Measurements from ENCODE around the gene RAI1.

The RAI1 gene

DNA sequence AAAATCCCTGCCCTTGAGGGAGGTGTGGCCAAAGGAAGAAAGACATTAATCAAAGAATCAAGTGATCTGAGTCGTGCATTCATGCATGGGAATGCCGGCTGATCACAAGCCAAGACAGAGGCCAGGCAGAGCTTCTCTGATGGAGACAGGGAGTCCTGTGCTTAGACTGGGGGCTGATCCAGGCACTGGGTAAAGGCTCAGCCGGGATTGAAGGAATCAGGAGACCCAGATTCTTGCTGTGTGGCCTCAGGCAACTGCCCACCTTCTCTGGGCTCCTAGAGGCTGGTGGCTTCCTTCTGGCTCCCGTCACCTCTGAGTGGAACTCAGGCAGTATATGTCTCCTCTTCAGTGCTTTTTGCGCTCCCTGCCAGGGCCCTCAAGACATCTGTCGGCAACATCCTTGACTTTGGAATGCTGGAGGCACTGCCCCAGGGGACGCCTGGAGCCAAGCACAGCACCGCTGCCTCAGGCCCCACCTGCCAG, 17.7 kb downstream of the RAI1 start:
- FAIRE-seq (no peak), DNase-seq (ENCODE audit: low spot score) (no peak)

DNA sequence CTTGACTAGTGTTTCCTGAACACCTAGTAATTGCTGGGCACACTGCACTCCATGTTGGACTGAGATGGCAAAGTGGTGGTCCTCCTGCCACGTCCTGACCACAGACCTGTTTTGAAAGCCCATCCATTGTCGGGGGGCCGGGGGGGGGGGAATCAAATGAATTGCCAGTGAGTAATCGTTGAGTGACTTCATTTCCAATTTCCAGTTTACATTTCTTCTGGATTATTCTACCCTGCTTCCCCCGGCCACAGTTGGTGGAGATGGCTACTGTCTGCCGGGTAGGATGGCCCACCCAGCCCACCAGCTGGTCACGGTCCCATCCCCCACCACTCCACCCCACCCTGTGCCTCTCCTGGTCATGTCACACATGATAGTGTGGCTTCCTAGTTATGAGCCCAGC, 18.2 kb downstream of the RAI1 start:
- no peak for DNase-seq (ENCODE audit: low spot score)
- FAIRE-seq = no peak

DNA sequence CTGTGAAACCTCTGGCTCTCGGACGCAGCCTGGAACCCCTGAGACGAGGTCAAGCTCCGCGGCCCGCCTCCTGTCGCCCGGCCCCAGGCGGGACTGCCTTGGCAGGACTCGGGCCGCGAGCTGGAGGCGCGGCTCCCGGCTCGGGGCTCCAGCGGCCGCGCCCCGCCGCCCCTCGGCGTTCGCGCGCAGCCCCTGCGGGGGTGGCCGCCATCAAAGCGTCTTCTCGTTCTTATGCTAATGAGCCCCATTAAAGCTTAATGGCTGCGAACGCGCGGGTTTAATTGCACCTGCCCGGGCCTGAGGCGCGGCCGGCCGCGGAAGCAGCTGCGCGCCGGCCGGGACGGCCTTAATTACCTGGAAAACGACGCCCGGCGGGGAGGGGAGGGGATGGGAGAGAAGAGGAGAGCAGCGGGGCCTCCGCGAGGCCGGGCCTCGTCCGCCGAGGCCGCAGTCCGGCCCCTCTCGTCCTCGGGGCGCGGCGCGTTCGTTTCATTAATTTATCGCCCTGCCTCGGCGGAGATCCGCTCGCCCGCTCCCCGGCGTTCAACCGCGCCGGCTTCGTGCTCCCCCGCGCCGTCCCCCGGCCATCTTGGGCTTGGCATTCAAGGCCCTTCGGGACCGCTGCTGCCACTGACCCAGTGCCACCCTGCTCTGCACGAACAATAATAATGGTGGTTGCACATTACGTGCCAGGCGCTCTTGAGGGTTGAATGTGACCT, 19.2 kb downstream of the RAI1 start:
- FAIRE-seq (no peak), DNase-seq (ENCODE audit: low spot score) (no peak)

DNA sequence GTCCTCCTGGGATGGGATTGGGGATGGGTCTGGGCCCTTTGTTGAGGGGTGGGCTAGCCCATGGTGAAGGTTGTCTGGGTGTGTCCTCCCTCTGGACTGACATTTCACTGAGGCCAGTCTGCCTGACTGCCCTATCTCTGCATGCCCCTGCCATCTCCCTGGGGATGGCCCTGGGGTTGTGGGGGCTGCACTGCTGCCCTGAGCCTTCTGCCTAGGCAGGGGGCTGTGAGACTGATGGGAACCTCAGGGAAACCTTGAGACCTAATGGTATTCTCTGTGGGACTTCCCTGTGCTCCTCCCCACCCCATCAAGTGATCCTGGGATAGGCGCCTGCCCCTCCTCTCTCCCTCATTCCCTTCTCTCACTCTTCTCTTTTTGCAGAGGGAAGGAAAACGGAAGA, 19.9 kb downstream of the RAI1 start:
- no peak for FAIRE-seq
- no peak for DNase-seq (ENCODE audit: low spot score)

DNA sequence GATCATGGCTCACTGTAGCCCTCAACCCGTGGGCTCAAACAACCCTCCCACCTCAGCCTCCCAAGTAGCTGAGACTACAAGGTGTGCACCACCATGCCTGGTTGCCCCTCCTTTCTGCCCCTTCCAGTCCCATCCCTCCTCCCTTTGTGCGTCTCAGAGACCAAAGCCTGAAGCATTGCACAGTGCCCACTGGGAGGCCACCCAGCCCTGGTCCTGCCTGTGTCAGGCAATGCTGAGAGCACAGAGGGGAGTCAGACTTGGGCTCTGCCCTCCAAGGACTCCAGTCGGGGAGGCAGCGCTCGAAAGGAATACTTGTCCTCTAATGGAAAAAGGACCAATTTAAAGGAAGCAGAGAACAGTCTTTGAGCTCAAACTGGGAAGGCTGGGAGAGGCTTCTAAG, 20.4 kb downstream of the RAI1 start:
- DNase-seq (ENCODE audit: low spot score) (no peak), FAIRE-seq (no peak)

DNA sequence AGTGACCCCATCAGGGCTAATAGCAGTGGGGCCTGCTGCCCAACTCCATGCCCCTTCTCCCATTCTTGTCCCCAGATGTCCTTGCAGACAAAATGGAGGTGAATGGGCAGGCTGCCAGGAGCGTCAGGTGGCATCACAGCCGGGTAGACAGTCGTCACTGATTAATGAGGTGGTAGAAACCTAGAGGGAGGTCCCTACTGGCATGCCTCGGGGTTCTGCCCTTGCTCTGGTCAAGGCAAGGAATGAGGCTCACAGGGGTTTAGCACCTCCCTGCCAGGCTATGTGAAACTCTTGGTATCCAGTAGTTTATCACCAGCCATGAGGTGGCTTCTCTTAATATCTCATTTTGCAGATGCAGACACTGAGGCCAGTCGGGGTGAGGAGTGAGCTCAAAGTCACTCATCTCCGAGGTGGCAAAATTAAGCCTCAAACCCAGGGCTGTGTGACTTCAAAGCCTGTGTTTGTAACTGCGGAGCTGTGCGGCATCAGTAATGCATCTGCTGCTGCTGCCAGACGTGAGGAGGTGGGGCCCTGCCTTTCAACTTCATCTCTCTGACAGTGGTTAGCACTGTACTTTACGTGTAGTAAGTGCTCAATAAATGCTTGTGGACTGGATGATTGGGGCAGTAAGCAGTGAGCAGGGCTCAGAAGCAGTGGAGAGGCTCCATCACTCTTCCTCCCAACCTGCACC, 21.3 kb downstream of the RAI1 start:
- FAIRE-seq (no peak), DNase-seq (ENCODE audit: low spot score) (no peak)

DNA sequence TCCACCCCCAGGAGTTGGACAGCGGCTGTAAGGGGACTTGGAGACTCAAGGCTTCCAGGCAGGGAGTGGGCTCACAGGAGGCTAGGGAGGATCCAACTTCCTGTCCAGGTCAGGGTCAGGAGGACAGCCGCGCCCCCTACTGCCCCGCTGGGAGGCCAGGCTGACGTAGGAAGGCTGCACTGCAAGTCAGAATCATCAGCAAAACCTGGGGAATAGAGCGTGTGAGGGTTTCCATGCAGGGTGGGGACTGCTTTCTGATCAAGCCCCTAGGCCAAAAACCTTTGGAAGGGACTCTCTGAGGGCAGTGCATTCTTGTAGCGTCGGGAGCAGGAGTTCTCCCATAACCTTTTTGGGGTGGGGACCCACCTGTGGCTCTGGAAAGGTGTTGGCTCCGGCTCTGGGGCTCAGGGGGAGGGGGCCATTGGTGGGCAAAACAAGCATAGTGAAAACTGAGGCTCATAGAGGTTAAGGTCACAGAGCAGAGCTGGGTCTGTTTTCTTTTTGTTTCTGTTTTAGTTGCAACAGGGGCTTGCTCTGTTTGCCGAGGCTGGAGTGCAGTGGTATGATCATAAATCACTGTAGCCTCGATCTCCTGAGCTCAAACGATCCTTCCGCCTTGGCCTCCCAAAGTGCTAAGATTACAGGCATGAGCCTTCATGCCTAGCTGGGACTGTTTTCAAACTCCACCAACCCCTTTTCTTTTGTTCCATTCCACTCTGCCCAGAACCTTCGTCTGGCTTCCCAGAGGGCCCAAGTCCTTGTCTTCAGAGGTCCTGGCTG, 22.1 kb downstream of the RAI1 start:
- DNase-seq (ENCODE audit: low spot score) (no peak), FAIRE-seq (no peak)

DNA sequence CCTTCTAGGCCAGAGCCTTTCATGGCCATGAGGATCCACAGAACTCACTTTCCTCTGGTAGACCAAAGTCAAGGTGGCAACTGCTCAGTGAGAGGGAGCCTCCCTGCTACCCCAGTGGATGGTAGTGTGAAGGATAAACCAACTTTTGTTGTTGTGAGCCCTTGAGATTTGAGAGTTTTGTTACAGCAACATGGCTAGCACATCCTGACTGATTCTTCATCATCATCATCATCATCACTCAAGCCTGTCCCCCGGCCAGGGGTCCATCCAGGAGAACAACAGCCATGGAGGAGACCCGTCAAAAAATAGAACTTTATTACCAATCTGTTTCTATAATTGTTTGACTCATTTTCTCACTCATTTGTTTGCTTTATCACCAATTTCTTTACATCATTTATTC, 23.7 kb downstream of the RAI1 start:
- FAIRE-seq (no peak), DNase-seq (ENCODE audit: low spot score) (no peak)

DNA sequence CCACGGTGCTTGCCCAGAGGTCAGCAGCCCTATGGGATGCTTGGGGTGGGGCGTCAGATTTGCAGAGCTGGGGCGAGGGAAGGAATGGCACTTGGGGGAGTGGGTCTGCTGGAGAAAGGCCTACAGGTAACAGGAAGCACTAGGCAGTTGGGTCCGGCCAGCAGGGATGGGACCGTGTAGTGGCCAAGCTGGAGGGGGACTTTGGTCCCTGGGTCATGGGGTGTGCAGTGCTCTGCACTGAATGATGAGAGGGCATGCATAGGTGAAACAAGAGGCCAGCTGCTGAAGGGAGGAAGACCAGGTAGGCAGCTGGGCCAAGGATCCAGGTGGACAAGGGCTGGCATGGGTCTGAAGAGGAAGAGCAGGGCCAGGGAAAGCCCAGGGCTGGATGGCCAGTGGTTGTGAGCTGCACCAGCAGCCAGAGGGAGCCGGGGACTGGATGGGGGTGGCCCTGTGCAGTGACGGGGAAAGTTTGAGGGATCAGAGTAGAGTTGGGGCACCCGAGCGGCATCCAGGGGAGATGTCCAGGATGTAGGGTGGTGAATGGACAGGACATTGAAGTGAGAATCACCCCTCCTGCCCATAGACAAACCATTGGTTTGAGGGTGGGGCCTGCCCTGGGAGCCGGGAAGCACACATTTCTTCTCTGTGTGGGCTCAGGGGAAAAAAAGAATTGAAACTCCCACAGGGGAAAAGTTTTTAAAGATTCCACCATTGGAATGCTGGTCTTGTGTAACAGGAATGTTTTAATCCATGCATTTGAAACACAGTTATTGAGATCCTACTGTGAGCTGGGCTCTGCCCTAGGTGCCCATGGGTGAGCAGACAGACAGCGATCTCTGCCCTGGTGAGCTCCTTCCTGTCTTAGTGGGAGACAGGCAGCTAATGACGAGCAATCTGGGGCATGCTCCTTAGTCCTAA, 25.1 kb downstream of the RAI1 start:
- DNase-seq (ENCODE audit: low spot score) (no peak), FAIRE-seq (no peak)

DNA sequence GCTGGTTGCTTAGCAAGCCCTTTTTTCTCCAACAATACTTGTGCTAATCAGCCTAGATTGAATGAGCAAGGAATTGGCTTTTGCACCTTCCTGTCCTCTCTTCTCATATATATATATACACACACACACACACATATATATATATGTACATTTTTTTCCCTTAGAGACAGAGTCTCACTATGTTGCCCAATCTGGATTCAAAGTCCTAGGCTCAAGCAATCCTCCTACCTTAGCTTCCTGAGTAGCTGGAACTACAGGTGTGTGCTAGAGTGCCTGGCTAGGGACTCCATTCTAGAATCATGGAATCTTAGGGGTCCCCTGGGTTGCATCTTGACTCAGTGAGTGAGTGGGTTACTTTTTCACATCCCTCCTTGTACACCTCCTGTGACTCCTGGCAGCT, 27.0 kb downstream of the RAI1 start:
- FAIRE-seq = no peak
- no peak for DNase-seq (ENCODE audit: low spot score)

DNA sequence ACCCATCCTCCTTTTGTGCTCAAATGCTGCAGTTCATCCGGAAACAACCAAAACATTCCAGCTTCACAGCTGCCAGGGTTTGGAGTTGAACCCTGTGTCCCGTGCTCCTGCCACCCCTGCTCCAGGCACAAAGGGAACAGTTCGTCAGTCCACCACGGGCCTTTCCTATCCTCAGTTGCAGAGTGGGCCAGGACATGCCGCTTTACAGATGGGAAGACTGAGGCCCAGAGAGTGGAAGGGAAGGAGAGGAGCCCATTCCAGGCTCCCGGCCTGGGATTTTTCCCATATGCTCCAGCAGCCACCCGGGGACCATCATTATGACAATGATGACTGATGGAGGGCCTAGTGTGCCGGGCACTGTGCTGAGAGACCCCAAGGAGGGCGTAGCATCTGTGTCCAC, 27.6 kb downstream of the RAI1 start:
- FAIRE-seq = no peak
- DNase-seq (ENCODE audit: low spot score) = no peak

DNA sequence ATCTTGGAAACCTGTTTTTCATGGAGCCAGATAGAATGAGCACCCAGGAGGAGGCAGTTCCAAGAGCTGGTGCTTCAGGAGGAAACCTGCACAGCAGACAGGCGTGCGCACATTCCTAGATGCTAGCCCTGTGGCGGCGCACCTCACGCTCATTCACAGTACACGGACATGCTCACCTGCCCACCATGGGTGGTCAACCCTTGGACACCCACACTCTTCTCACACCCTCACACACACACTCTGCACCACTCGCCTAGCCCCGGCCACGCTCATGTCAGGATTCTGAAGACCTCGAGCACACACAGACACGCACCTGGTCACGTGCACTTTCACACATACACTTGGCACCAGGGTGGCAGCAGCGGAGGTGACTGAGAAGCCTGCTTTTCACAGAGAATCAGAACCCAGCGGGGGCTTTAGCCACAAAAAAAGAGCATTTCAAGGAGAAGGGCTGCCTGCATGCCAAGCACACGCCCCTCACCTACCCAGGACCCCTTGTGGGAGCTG, 28.6 kb downstream of the RAI1 start:
- FAIRE-seq = no peak

DNA sequence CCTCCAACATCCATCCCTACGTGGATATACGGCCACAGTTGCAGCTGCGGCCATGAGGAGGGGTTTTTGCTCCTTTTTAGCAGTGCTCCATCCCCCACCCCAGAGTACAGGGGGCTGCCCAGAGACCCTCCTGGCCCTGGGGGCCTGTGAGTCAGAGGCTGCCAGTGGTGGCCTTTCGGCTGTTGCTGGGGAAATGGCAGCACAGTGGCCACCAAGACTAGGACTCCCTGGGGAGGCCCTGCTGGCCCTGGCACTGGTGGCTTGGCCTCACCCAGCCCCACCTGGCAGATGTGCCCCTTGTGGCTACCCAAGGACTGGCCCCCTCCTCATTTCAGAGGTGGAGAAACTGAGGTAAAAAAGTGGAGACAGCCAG, 29.1 kb downstream of the RAI1 start:
- FAIRE-seq (no peak), DNase-seq (ENCODE audit: low spot score) (no peak)

More for the DNA sequence above, 28.6 kb downstream of the RAI1 start:
- no peak for DNase-seq (ENCODE audit: low spot score)

DNA sequence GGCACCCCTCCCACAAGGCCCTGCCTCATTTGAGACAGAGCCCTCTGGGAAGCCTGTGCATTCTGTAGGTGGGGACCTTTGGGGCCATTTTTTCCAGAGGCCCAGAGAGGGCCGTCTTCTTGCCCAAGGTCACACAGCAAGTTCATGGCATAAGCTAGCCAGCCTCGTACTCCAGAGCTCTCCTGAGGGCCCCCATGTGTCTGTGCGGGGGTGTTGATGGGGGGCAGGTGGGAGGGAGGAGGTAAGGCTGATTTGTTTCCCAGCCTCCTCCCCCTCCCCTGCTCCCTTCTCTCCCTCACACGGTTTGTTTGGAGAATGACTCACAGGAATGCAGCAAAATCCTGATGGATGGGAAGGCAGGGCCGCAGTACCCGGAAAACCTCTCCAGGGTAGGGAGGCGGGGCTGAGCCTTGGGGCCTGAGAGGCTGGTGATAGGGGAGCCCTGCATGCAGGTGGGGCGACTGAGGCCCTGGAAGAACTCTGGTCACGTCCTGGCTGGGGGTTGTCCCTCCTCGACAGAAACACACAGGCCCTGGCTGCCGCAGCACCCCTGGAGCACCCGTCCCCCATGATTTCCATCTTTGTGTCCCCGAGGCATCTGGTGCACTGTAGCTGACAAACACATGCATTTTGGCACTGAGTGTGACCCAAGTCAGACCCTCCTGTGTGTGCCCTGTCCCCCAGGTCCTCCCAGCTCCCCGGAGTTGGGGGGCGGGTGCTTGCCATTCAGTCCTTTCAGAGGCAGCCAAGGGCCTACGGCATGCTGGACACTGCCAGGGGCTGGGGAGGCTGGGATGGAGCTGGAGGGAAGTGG, 29.7 kb downstream of the RAI1 start:
- FAIRE-seq = peak; percentile 48
- peak; percentile 93 for DNase-seq (ENCODE audit: low spot score)

DNA sequence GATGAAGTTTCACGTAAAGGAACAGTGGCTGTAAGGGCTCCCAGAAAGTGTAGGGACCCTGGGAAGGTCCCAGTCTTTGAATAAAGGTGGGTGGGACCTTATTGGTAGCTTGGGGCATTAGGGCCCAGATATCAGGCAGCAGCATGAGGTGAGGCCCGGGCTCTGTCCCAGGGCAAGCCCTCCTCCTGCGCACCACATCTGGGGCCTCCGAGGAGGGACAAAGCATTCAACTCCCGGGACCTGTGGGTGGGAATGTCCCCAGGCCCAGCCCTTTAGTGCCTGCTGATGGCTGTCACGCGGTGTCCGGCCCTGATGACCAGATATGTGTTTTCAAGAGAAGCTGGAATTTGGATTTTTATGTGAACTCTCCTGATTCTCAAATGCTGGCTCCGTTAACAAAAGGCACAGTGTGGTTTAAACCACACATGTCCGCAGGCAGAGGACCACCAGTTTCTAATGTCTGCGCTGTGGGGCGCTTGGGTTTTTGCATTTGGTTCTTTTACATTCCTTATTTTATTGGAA, 30.4 kb downstream of the RAI1 start:
- DNase-seq (ENCODE audit: low spot score) (no peak), FAIRE-seq (no peak)

DNA sequence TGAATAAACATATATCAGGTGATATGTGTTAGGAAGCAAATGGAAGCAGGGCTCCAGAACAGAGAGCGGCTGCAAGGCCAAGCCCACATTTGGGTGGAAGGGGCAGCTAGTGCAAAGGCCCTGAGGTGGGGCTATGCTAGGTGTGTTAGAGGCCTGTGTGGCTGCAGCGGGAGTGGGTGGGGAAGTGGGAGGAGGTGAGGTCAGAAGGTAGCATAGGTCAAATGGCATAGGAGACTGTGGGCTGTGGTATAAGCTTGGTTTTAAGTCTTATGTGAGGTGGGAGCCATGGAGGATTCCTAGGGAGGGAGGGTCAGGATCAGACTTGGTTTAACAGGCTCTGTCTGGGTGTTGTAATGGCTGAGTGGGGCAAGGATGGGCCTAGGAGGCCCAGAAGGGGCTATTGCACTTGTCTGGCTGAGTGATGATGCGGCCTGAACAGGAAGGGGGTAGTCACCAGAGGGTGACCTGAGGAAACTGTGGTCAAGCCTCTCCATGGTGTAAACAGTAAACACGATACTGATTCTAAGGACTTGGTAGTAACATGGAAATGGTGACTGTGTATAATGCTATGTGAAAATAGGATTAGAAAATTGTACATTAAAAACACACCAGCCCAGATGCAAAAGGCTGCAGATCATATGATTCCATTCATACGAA, 31.1 kb downstream of the RAI1 start:
- DNase-seq (ENCODE audit: low spot score) (no peak), FAIRE-seq (no peak)

DNA sequence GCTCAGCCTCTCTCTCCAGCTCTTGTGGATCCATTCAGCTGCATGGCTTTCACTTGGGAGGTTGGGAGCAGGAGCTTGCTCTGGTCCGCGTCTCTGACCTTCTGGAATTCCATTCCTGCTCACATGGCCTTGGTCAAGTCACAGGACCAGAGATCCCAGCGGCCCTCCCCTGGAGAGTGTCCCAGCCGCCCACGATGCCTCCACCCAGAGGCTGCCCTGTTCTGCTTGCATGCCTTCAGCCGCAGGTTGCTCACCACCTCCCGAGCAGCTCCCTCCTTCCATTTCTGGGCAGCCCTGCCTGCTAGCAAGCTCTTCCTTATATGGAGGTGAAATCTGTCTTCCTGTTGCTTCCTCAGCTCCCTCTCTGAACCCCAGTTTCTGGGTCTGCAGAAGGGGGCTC, 32.6 kb downstream of the RAI1 start:
- DNase-seq (ENCODE audit: low spot score) = no peak
- no peak for FAIRE-seq

DNA sequence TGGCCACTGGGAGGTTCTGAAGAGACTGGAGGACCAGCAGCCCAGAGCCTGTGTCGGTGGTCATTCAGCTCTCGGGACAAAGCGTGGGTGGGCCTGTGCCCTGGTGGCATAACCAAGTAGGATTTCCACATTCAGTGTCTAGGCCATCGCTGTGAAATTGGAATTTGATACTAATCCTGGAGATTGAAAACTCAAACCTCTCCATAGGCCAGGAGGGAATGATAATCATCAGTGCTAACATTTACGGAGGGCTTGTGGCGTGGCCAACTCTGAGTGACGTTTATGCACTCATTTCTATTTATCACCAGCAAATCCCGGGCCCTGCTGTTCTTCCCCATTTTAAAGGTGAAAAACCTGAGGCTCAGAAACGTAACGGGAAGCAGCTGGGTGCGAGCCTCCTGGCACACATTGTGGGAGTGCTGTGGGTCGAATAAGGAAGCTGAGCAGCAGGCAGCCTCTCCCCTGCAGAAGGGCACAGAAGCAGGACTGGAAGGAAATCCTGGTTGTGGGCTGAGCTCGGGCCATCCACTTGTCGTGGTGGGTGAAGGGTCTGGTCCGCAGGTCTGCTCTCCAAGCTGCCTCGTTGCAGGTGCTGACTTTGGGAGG, 33.1 kb downstream of the RAI1 start:
- FAIRE-seq (no peak), DNase-seq (ENCODE audit: low spot score) (no peak)

DNA sequence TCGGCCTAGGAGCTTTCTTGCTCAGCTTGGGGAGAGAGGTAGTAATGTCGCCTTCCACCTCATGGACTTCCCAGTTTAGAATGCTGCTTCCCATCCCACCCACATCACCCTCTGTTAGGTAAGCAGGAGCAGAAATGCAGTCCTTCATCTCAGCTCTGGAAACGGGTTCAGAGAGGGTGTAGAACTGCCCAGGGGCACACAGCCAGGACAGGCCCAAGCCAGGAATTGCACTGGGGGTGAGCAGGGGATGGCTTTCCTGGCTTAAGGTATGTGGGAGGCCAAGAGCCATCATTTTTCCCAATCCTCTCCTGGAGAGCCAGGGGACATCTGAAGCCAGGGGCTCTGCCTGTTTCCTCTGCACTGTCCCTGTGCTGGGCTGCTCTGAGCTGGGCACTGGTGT, 33.6 kb downstream of the RAI1 start:
- FAIRE-seq = no peak
- no peak for DNase-seq (ENCODE audit: low spot score)

Measured in urothelium cell line (cell line).